Stimulated activated CD8-positive, alpha-beta memory T cell treated with anti-CD3 and anti-CD28 coated beads, Interleukin-15, amount 100 ng/mL, for 4 hours (primary cell): Measurements from ENCODE around the gene UBXN1.
"Not testable (repeated sequence)": the region's sequence is repeated elsewhere in the genome, so short reads cannot be mapped to it uniquely, and the experiment has no call there.

ENCODE experiments used
- DNase-seq, 2 donors: peaks; one replicate each; pipeline ENCODE4 v3.0.0-alpha.2; 2020; ENCODE audit warnings: low read depth in 2 of 2

The UBXN1 gene

GRCh38 chr11:62671608-62672389 is 7.1 kb downstream of the UBXN1 start, which contains the start of the genes LBHD1 and UQCC3:
Gene LBHD1 (minus strand): TSS chr11:62672267. CDS start chr11:62670031, 2,236 bp downstream.
Gene UQCC3 (plus strand): TSS chr11:62671673. CDS start chr11:62671746, 73 bp downstream.
- peak; percentile 49 to 58 for DNase-seq

GRCh38 chr11:62671236-62671607 is 7.7 kb downstream of the UBXN1 start:
- DNase-seq = no peak

DNA sequence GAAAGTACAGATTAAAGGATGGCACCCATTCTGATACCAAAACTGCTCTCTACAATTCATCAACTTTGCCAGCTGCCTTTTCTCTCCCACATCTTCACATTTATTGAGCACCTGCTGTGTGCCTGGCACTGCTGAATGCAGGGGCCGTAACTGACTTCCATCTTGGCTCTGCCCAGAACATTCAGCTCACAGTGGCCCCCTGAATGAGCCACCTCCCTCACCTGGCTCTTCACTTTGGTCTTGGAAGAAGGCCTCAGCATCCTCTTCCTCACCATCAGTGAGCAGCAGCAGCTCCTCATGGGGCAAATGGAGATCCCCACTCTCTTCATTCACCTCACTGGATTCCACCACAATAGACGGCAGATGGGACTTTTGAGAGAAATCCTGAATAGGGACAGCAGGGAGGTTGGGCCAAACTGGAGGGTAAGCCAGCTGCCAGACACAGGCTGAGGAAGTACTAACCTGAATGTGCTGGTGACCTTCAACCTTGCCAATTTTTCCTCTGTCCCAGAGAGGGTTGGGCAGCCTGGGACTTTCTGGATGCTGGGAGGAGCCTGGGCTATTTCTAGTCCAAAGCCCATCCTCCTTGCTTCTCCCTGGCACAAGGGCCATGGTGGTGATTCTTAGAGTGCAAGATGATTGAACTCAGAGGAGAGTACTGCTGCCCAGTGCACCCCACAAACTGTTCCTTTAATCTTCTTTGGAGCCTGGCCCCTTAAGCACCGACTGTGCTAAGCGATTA is 9.3 kb downstream of the UBXN1 start:
- no peak for DNase-seq

- no peak for DNase-seq
Observed at GRCh38 chr11:62667460-62667859, 11.4 kb downstream of the UBXN1 start.

DNA sequence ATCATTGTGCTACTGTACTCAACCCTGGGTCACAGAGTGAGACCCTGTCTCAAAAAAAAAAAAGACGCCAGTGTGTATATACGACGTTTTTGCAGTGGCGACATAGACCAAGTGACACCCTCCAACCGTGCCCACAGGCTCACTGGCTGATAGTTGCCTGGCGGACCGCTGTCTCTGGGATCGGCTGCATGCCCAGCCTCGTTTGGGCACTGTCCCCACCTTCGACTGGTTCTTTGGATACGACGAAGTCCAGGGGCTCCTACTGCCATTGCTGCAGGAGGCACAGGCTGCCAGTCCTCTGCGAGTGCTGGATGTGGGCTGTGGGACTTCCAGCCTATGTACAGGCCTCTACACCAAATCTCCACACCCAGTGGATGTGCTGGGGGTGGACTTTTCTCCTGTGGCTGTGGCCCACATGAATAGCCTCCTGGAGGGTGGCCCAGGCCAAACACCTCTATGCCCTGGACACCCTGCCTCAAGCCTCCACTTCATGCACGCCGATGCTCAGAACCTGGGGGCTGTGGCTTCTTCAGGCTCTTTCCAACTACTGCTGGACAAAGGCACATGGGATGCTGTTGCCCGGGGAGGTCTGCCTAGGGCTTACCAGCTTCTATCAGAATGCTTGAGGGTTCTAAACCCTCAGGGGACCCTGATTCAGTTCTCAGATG is 12.5 kb downstream of the UBXN1 start:
- no peak for DNase-seq

DNA sequence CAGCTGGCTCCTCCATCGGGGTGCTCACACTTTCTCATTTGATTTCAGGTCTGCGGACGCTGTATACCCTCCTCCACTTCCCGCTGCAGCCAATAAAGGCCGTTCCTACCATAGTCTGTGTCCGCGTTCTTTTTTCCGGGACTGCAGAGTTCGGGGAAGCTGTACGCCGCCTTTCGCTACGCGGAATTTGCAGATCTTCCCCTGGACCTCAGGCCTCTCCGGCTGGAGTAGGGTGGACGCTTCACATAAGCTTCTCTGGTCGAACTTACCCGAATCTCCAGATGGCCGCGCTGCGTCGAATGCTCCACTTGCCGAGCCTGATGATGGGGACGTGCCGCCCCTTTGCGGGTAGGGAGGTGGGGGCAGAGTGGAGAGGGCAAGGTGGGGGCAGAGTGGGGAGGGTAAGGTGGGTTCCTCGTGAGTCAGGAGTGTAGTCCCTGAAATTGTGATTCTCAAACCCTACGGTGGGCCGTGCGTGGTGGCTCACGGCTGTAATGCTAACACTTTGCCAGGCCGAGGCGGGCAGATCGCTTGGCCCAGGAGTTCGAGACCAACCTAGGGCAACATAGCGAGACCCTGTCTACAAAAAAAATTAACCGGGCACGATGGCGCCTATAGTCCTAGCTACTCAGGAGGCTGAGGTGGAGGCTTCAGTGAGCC is 13.1 kb downstream of the UBXN1 start:
- DNase-seq = peak; percentile 62 to 68

DNA sequence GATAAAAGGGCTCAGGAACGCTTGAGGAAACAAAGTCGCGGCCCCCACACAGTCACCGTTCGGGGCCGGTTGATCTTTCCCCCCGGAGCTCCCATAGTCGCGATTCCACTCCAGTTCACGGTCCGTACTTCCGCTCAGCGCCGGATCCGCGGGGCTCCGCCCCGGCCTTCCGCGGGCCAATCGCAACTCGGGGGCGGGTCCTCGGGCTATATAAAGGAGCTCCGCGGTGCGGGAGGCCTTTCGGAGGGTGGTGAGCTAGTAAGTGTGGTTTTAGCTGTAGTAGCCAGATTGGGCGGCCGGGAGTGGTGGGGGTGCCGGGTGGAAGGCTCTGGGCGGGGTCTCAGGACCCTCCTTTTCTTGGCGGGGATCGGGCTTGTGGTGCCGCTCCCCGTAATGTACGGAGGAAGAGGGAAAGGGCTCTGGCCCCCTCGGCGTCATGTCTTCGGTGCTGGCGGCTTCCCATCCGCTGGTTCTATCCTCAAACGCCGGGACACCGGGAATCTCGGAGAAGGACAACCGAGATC is 13.7 kb downstream of the UBXN1 start, which contains the start of the genes C11orf98 and CSKMT:
C11orf98 (minus strand) TSS at position 136 of the 524 bp plus-strand sequence; CDS start at position 95, 41 bp downstream.
CSKMT (plus strand) TSS at position 238 of the 524 bp plus-strand sequence. CDS start 568 bp downstream, outside the sequence.
- DNase-seq = peak; percentile 89 to 91

GRCh38 chr11:62664405-62665074 is 14.3 kb downstream of the UBXN1 start:
- DNase-seq = peak in 1 of 2 donors; percentile 19

- DNase-seq = no peak
Observed at GRCh38 chr11:62656796-62657429, 22.0 kb downstream of the UBXN1 start.

DNA sequence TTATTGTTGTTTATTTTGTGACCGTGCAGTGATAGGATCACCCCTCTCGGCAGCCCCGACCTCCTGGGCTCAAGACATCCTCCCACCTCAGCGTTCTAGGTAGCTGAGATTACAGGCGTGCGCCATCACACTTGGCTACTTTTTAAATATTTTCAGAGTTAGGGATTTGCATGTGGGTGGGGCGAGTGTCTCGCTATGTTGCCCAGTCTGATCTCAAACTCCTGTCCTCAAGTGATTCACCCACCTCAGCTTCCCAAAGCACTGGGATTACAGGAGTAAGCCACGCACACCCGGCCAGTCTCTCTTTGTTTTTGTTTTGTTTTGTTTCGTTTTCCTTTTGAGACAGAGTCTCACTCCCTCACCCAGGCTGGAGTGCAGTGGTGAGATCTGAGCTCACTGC is 24.6 kb downstream of the UBXN1 start:
- DNase-seq = no peak

DNA sequence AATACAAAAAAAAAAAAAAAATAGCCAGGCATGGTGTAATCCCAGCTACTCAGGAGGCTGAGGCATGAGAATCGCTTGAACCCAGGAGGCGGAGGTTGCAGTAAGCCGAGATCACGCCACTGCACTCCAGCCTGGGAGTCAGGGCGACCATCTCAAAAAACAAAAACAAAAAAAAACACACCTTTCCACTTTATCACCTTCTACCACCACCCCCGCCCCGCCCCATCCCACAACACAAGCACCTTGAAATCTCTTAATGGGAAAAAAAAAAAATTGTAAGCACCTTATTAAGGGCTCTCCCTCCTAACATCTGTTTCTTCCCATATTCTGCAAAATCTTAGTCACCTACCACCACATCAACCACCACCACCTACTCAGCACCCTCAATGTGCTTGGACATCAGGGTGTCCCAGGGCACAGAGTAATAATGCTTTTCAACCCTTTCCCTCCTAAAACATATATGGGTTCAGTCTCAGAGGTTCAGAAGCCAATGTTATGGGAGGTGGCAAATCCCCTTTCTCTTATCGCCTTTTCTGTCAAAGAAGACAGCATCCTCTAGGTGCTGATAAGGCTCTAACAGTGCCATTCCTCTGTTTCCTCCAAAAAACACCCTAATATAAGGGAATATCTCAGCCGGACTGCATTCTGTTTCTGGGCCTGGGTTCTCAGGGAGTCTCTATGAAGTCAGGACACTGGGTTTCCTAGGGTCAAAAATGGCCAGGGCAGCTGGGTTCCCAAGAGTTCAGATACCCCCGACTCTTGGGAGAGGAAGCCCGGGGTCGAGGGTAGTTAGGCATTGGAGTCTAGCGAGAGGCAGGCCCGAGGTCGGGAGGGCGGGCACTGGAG is 26.5 kb downstream of the UBXN1 start:
- DNase-seq = no peak

DNA sequence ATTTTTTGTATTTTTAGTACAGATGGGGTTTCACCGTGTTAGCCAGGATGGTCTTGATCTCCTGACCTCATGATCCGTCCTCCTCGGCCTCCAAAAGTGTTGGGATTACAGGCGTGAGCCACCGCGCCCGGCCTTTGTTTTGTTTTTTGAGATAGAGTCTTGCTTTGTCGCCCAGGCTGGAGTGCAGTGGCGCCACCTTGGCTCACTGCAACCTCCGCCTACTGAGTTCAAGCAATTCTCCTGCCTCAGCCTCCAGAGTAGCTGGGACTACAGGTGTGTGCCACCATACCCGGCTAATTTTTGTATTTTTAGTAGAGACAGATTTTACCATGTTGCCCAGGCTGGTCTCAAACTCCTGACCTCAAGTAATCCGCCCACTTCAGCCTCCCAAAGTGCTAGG is 28.6 kb downstream of the UBXN1 start:
- DNase-seq = not testable (repeated sequence)

DNA sequence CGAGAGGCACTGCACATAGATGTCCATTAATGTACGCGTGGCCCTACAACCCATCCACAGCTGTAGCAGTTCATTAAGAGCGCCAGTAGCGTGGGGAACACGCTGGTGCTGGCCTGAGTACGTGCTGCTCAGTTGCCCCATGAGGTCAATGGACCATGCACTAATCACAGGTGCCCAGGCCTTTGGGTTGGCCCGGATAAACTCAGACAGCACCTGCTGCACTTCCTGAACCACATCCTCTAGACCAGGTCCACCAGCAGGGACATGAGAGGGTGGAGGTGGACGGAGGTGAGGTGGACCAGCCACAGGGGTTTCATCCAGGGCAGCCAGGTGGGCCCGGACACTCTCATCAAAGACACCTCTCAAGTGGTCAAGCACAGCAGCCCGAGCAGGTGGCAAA is 29.4 kb downstream of the UBXN1 start:
- DNase-seq = no peak

- DNase-seq = no peak
Observed at GRCh38 chr11:62648967-62649364, 29.9 kb downstream of the UBXN1 start.

DNA sequence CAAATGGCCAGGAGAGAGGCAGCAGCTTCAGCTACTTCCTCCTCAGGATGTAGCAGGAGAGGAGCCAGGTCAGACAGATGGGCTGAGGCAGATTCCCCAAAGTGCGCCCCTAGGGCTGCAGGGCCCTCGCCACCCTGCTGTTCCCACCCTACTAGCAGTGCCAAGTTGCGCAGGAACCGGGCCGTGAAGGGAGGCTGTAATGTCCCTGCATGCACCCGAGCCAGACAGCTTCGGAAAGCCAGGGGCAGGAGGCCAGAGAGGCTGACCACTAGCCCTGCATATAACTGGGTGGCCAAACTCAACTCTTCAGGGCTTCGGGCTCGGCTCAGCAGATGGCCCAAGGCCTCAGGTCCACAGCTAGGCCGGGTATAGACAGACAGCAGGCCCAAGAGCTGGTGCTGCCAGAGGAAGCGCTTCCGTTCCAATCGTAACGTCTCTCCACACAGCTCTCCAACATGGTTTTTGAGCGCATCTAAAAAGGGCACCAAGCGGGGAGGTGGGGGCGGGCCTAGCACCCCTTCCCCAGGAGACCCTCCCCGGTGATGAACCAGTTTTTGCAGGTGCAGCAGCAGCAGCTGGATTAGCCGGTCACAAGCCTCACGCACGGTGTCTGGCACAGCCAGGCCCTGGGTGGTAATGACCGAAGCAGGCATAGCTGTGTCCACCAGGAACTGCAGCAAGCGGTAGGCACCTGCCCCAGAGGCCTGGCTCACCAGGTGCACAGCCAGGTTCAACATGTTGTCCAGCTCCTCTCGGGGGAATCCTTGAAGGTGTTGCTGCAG is 30.5 kb downstream of the UBXN1 start:
- DNase-seq = no peak

GRCh38 chr11:62647609-62648005 is 31.3 kb downstream of the UBXN1 start:
- no peak for DNase-seq

DNA sequence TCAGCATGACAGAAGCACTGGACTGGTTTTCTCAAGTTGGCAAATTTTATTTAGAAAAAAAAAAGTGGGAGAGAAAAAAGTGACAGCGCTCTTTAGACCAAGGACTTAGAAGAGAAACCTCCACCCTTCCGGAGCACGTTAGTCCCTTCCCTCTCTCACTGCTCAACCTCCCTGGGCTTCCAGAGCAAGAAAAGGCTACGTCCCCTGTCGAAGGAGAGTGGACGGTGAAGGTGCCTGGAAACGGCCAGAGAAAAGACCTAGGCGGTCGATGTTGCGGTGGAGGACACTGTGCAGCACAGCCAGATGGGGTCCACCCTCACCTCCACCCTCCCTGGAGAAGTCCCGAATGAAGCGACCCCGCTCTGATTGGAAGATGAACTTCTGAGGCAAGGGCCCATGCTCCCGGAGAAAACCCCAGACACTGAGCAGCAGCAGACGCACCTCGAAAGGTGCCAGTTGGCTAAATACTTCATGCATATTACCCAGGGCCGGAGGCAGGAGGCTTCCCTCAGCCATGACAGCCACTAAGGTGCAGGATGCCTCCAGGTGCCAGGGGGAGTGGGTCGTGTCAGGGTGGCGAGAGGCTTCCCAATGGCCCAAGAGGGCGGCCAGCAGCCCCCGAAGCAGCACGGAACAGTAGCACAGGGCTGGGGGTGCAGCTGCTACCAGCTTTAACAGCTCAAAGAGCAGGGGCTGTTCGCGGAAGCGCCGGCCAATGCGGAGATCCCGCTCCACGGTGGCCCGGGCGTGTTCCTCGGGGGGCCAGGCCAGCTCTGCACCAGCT is 31.9 kb downstream of the UBXN1 start:
- no peak for DNase-seq
